ENCODE data around the gene CSNK2B. TPM values are rescaled to one million over a fixed set of nuclear protein-coding genes. Genes with fewer than 3 reads are reported as not detected.
A peak's percentile ranks its signal among the peaks of the same experiment; 100 is the strongest.

Gene CSNK2B
- total RNA-seq, 1 experiment from 2014 or later: 213 TPM

DNA sequence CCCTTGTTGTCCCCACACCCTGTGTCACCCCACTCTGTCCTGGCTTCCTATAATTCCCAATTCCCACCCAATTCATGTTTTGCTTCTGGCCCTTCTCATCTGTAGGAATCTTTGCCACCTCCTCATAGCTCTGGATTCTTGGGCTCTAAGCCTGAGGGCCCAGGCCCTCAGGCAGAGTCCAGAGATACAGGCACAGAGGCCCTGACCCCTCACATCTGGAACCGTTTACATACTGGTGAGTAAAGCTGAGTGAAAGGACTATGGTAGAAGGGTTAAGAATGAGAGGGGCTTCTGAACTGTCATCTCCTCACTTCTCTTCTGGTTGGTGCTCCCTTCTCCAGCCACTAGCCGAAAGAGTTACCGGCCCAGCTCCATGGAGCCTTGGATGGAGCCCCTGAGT is 31.7 kb upstream of the CSNK2B start:
- in situ Hi-C loops (cut with HindIII; ENCODE audit: low pct_unique_long_range_greater_than_20kb, low sequenced_read_pairs): no loop called here
- no peak for DNase-seq (ENCODE audit: low read depth, low spot score)

DNA sequence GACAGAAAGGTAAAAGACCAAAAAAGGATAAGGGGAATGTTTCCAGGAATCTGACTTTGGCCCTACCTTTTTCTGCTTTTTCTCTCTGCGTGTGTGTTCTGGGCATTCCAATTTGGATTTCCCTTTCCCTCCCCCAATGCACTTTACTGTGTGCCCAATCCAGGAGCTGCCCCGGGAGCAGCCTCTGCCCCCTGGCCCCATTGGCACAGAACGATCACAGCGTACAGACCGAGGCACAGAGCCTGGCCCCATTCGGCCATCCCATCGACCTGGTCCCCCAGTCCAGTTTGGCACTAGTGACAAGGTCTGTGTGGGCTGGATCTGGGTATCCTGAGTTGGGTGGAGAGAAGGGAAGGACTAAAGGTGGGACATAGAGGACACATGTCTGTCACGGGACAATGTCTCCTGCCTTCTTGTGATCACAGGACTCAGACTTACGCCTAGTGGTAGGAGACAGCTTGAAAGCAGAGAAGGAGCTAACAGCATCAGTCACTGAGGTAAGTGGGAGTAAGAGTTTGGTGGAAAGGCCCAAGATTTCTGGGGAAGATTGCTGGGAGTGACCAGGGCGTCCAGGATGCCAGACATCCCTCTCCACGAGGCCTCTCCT is 30.8 kb upstream of the CSNK2B start:
- in situ Hi-C loops (cut with HindIII; ENCODE audit: low pct_unique_long_range_greater_than_20kb, low sequenced_read_pairs): no loop called here
- DNase-seq (ENCODE audit: low read depth, low spot score): peak; percentile 26

DNA sequence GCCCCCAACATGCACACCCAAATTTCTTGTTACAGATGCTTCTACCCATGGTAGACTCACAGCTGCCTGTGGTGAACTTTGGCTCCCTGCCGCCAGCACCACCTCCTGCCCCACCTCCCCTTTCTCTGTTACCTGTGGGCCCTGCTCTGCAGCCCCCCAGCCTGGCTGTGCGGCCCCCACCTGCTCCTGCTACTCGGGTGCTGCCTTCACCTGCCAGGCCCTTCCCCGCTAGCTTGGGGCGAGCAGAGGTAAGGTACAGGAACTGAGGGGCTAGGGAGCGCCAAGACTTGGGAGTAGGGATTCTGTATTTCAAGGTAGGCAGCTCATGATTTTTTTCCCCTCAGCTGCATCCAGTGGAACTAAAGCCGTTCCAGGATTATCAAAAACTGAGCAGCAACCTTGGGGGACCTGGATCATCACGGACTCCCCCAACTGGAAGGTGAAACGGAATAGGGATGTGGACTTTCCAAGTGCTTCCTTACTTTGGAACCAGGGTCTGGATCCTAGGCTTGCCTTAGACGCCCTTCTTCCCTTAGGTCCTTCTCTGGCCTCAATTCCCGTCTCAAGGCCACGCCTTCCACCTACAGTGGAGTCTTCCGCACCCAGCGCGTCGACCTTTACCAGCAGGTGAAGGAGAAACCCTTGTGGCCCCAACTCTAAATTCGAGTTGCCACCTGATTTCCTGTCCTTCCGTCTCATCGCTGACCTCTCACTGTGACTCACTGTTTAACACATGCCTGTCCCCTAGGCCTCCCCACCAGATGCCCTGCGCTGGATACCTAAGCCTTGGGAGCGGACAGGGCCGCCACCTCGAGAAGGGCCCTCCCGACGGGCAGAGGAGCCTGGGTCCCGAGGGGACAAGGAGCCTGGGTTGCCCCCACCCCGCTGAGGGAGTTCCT is 28.9 kb upstream of the CSNK2B start:
- in situ Hi-C loops (cut with HindIII; ENCODE audit: low pct_unique_long_range_greater_than_20kb, low sequenced_read_pairs): no loop called here
- no peak for DNase-seq (ENCODE audit: low read depth, low spot score)

DNA sequence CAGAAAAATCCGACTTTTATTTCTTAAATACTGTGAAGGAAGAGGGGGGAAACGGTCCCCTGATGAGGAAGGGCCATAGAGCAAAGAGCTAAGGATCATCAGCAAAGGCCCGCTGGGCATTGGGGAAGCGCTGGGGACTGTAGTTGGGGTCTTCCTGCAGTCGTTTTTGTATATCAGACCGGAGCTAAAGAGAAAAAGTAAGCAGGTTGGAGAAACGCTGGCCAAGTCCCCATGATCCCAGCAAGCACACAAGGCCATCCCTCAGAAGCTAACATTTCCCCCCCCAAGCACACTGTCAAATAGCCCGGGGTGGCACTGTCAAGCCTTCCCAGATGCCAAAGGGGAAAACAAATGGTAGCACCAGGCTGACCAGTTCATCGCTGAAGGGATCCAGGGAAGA is 26.8 kb upstream of the CSNK2B start:
- DNase-seq (ENCODE audit: low read depth, low spot score): no peak
- in situ Hi-C loops (cut with HindIII; ENCODE audit: low pct_unique_long_range_greater_than_20kb, low sequenced_read_pairs): no loop called here

DNA sequence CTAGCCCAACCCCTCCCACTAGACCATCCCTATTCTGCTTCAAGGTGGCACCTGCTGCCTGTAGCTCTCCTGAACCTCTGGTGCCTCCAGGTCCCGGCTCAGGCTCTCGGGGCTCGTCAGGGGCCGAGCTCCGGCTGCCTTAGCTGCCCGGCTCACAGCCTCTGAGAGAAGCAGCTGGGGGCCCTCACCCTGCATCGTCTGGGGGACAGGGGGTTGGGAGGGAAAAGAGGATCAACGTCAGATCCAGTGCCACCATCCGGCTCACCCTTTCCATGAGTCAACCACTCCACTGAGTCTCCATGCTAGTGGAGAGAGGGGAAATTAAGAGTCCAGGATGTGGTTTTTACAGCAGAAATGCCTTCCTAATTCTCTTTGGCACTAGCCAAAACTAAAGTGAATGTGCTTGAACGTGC is 26.4 kb upstream of the CSNK2B start:
- in situ Hi-C loops (cut with HindIII; ENCODE audit: low pct_unique_long_range_greater_than_20kb, low sequenced_read_pairs): no loop called here
- no peak for DNase-seq (ENCODE audit: low read depth, low spot score)

DNA sequence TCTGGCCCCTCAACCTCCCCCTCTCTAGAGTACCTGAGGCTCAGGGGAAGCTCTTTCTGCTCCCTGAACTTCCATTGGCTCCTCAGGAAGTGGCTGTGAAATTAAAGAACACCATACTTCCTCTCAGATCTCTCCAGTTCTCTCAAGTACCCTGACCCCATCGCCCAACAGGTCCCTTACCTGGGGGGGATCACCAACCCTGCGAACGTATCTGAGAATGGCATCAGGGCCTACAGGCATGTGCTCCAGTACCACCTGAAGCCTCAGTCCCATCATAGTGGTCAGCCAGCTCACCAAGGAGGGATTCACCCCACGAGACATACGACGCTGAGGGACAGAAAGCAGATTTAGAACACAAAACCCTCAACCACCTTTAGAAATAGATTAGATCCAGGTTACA is 25.3 kb upstream of the CSNK2B start:
- no peak for DNase-seq (ENCODE audit: low read depth, low spot score)
- in situ Hi-C loops (cut with HindIII; ENCODE audit: low pct_unique_long_range_greater_than_20kb, low sequenced_read_pairs): no loop called here

DNA sequence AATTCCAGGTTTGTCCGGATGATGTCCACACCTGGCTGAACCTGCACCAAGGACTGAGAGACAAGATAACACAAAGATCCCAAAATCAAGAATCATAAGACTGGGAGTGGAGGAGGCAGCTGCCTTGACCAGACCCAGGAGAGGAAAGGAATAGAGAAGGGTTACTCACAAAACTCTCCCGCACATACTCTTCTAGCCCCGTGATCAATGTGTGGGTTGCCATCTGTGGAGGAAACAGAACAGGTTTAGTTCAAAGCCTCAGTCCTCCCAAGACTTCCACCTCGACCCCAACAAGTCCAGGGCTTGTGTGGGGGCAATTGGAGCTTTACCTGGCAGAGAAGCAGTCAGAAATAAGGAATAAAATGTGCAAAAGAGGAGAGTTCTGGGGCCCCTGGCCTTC is 24.5 kb upstream of the CSNK2B start:
- no peak for DNase-seq (ENCODE audit: low read depth, low spot score)
- in situ Hi-C loops (cut with HindIII; ENCODE audit: low pct_unique_long_range_greater_than_20kb, low sequenced_read_pairs): no loop called here

DNA sequence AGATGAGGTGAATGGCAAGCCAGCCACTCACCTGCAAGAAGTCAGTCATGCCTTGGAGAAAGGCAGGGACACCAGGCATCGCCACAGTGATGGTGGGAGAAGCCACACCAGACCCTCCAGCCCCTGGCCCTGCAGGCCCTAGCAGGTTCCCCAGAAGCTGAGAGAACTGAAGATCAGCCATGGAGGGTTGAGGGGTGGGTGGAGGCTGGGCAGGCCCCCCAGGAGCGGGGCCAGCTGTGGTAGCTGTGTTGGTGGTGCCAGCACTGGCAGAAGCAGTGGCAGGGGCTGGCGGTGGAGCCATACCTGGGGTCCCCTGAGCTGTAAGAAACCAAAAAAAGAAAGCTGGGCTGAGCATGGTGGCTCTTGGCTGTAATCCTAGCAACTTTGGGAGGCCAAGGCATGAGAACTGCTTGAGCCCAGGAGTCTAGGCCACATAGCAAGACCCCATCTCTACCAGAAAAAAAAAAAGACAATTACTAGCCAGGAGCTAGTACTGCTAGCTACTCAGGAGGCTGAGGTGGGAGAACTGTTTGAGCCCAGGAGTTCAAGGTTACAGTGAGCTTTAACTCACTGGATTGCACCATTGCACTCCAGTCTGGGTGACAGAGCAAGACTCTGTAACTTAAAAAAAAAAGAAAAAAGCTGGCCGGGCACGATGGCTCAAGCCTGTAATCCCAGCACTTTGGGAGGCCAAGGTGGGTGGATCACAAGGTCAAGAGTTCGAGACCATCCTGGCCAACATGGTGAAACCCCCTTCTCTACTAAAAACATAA is 22.9 kb upstream of the CSNK2B start:
- in situ Hi-C loops (cut with HindIII; ENCODE audit: low pct_unique_long_range_greater_than_20kb, low sequenced_read_pairs): no loop called here
- no peak for DNase-seq (ENCODE audit: low read depth, low spot score)

DNA sequence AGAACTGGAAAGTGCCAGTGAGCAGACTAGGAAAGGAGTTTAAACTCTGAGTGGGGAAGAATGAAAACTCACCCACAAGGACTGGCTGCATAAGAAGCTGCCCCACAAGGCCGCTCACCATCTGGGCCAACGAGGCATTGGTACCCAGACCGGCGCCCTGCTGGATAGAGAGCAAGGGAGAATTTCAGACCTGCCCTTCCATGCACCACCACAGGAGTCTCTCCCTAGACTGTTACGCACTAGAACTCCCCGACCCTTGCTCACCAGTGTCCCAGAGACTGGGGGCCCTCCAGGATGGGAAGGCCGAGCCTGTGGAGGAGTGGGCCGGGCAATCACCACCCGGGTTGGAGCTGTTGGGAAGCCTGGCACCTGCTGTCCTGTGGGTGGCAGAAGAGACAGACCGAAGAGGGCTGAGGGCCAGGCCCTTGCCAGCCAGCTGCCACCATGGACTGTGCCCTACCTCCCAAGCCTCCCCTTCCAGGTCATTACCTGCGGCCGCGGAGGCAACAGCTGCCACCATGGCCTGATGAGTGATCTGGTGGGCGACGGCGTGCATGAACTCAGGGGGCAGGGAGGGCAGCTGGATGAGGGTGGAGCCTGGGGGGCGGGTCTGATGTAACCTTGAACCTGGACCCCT is 21.9 kb upstream of the CSNK2B start:
- DNase-seq (ENCODE audit: low read depth, low spot score): no peak
- in situ Hi-C loops (cut with HindIII; ENCODE audit: low pct_unique_long_range_greater_than_20kb, low sequenced_read_pairs): no loop called here

DNA sequence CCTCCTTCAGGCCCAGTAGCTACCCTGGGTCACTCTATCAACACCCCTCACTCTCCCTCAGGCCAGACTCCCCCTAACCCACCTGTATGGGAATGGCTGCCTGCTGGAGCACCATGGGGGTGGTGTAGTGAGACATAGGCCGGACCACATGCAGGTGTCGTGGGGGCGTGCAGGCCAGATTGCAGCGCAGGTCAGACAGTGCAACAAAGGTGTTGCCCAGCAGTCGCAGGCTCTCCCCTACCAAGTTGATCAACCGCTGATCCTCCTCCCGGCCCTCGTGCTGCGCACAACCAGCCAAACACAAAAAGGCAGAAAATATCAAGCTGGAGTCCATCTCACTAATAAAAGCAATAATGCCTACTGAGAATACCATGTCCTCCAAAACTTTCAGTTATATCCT is 20.6 kb upstream of the CSNK2B start:
- in situ Hi-C loops (cut with HindIII; ENCODE audit: low pct_unique_long_range_greater_than_20kb, low sequenced_read_pairs): no loop called here
- no peak for DNase-seq (ENCODE audit: low read depth, low spot score)

DNA sequence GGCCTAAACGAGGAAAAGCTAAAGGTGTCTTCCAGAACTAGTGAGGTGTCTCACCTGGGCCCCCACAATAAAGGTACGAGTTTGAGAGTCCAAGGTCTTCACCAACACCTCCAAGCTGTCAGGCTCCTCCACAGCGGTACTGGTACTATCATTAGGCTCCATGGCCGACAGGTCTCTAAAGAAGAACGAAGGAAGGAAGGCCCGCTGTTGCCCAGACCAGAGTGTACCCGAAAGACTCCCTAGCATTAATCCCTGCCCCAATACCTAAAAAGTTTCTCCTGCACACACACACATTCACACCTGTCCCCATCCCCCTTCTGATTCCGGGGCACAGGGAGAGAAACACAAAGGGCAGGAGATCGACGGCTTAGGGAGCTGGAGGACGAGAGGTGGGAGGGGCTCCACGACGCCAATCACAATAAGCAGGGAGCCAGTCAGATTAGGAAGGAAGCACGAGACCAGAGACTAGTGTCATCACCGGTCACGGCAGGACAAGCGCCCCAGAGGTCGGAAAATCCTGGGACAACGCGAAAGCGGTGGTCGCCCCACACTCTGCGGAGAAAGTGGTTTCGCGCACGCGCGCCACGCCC is 14.2 kb upstream of the CSNK2B start:
- in situ Hi-C loops (cut with HindIII; ENCODE audit: low pct_unique_long_range_greater_than_20kb, low sequenced_read_pairs): no loop called here
- DNase-seq (ENCODE audit: low read depth, low spot score): peak; percentile 76

DNA sequence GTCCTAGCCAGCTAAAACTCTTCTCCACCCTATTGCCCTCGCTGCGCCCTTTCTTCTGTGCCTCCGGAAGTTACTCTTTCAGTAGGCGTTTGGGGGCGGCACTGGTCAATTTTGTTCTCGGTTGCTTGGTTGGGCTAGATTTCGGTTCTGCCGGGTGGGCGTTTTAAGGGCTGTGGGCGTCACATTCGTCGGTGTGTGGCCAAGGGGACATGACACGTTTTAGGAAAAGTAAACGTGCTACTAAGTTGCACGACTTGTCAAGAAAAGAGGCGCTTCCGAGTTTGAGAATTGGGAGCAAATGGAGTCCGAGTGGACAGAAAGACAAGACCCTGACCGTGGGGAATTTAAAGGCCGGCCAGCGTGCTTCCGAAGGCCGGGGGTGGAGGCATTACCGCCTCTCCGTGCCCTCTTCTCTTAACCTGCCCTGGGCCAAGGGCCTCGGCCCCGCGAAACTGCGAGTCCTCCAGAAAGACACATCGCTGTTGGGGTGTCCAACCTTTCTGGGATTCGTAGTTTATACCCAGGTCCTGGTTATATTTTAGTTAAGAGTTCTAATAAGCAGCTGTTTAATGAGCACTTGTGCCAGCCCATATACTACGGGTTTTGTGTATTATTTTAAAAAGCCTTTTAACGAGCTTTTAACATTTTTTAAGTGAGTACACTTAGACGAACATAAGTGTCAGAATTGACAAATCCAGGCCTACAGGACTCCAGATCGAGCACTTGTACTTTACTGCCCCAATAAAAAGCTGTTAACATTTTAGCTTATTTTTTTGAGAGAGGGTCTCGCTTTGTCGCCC is 12.8 kb upstream of the CSNK2B start:
- peak; percentile 90 for DNase-seq (ENCODE audit: low read depth, low spot score)
- in situ Hi-C loops (cut with HindIII; ENCODE audit: low pct_unique_long_range_greater_than_20kb, low sequenced_read_pairs): no loop called here

DNA sequence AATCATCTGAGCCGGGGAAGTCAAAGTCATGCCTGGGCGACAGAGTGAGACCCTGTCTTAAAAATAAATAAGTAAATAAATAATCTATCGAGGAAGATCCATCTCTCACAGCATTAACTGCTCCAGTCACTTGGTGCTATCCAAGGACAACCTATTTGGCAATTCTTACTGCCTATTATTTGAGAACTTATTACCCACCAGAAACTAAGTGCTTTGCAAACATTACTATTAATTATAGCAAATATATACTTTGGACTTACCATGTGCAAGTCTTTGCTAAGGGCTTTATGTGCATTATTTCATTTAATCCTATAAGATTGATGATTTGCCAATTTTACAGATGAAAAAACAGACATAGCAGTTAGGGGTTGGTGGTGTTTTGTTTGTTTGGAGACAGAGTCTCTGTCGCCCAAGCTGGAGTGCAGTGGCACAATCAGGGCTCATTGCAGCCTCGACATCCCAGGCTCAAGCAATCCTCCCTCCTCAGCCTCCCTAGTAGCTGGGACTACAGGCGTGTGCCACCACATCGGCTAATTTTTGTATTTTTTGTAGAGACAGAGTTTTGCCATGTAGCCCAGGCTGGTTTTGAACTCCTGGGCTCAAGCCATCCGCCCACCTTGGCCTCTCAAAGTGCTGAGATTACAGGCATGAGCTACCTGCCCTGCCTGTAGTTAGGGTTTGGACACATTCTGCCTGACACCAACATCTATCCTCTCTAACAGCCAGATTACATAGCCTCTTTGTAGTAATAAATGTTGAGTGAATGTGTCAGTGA is 11.1 kb upstream of the CSNK2B start:
- in situ Hi-C loops (cut with HindIII; ENCODE audit: low pct_unique_long_range_greater_than_20kb, low sequenced_read_pairs): no loop called here
- DNase-seq (ENCODE audit: low read depth, low spot score): no peak

DNA sequence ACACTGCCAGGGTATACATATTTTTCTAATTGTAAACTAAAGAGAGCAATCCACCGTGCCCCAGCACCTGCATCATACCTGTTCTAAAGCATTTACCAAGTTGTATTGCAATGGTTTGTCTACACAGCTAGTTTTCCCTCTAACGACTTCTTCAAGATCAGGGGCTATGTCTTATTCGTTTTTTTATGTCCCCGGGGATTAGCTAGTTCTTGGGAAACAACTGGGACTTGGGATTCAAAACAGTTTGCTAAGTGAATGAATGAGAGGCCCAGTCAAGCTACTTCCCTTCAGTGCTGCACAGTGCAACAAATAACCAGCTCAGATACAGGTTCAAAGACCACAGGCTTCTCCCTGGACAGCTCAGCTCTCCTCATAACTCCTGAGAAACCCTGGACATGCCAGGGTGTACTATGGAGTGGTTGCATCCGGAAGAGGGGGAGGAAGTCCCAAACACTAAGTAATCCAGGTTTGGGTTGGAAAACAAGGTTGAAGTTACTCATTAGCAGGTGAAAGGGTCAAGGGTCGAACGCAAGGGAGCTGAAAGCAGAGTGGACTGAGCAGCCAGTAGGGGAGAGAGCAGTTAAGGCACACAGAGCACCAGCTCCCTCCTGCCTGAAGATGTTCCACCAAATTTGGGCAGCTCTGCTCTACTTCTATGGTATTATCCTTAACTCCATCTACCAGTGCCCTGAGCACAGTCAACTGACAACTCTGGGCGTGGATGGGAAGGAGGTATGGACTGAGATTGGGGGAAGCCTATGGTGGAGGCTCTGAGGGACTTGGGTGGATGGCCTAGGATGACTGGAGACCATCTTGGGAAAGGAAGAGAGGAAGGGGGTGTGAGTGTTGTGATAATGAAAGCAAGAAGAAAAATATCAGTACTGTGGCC is 10.3 kb upstream of the CSNK2B start, which contains the start of gene APOM:
Gene APOM (plus strand): TSS at position 546 of the 889 bp plus-strand sequence. CDS start 73 bp downstream, at position 619.
- in situ Hi-C loops (cut with HindIII; ENCODE audit: low pct_unique_long_range_greater_than_20kb, low sequenced_read_pairs): no loop called here
- DNase-seq (ENCODE audit: low read depth, low spot score): no peak

DNA sequence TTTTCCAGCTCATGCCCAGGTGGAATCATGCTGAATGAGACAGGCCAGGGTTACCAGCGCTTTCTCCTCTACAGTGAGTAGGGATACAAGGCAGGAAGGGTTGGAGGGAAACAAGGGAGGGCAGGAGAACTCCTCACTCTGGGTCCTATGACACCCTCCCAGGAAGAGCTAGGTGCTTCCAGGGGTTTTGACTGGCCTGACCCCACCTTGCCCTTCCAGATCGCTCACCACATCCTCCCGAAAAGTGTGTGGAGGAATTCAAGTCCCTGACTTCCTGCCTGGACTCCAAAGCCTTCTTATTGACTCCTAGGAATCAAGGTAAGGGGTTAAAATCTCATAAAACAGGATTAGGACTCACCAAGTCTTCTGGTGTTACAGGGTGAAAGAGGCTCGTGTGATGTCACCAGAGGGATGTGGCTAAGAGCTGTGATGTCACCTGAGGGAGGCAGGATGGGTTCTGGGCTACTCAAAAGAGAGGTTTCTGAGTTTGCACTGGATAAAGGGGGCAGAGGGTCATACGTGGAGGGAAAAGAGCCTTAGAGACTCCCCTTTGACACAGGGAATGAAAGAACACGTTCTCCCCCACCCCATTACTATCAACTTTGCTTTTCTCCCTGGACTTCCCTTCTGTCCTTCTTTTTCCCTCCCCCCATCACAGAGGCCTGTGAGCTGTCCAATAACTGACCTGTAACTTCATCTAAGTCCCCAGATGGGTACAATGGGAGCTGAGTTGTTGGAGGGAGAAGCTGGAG is 8.3 kb upstream of the CSNK2B start:
- DNase-seq (ENCODE audit: low read depth, low spot score): no peak
- in situ Hi-C loops (cut with HindIII; ENCODE audit: low pct_unique_long_range_greater_than_20kb, low sequenced_read_pairs): no loop called here

Data from SK-MEL-5 (cell line).